Stimulated activated CD8-positive, alpha-beta memory T cell treated with anti-CD3 and anti-CD28 coated beads, Interleukin-7, amount 100 ng/mL, for 4 hours (primary cell): ENCODE measurements around the gene HOXA13.

Experiments
- DNase-seq, 2 donors: peaks; one replicate each; pipeline ENCODE4 v3.0.0-alpha.2; 2020; ENCODE audit warnings: low read depth in 2 of 2

The HOXA13 gene

DNA sequence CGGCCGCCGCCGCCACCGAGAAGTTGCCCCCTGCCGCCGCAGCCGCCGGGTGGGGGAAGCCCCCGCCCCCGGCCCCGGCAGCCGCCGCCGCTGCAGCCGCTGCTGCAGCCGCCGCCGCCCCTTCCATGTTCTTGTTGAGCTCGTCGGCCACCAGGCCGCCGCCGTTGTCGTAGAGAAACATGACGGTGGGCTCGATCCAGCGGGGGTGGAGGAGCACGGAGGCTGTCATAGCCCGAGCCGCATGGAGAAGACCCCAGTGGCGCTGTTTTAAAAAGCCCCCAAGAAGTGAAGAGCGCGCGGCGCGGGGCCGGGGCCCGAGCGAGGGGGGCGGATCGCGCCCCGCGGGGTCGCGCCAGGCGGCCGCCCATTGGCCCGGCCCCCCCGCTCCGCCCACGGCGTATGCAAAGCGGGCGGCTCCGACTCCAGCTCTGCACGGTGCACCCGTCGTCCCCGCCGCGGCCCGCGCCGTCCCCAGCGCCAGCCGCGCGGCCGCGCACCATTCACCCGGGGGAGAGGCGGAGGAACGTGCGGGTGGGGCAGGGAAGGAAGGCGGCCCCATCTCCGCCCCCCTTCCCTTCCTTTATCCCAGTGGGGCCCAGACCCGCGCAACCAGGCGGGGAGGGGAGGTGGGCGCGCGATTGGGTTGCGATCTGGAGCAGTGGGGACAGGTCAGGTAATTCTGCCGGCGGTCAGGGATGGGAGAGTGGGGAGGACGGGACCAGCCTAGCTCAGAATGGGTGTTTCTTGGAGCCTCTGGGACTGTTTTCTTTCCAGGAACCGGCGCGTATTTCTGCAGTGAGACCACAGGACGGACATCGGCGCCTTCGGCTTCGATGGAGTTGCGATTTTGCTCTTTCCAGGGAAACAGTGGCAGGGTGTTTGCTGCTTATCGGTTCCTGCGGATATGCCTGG lies at the start of gene HOXA13:
Gene HOXA13, minus strand, starts transcription at position 243 of the 912 bp plus-strand sequence. Its CDS starts 14 bp downstream, at position 229.
- peak in 1 of 2 donors; percentile 33 for DNase-seq

DNA sequence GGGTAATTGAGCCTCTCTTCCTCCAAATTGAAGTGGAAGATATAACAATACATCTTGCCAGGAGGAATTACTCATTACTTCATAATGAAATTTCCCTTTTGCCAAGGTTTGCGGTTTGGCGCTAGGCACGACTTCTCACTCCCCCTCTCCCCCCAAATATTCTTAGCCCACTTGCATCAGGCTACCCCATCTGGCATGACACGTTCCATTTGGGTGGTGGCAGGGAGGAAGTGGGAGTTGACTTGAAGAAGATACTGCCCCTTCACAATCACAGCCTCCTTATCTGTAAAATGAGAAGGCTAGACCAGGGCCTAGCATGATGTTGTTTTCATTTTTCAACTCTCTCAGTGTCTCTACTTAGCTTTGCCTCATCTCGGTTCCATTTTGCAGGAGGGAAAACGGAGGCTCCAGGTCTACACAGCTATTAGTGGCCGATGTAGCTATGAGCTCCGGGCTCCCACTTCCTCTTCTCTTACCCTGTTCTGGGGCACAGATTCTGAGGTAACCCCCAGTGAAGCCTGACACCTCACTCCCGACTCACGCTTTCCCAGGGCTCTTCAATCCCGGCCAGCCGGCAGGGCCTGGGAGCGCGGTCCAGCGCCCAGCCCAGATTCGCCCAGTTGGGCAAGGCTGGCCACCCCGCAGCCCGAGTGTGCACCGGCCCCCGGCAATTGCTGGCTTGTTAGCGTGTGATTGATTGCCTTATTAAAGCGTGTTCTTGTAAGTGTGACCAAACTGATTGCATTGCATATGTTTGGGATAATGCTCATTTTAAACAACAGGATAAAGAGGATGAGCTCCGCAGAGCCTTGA lies 49.2 kb upstream of the HOXA13 start:
- DNase-seq: no peak

DNA sequence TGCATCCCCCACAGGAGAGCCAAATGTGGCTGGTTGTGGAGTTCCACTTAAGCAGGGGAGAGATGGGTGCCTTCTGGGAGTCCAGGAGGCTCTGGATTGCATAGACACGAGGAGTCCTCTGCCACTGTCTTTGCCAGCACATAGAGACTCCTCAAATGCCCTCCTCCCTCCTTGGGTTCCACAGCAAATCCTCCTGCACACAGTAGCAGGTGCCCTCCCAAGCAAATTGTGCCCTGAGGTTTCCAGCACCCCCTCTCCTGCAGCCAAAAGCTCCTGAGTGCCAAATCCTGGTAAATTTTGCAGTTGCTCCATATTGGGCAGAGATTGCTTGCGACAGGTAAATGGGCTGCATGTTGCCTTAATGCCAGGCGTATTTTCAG lies 48.5 kb upstream of the HOXA13 start:
- DNase-seq: no peak

DNA sequence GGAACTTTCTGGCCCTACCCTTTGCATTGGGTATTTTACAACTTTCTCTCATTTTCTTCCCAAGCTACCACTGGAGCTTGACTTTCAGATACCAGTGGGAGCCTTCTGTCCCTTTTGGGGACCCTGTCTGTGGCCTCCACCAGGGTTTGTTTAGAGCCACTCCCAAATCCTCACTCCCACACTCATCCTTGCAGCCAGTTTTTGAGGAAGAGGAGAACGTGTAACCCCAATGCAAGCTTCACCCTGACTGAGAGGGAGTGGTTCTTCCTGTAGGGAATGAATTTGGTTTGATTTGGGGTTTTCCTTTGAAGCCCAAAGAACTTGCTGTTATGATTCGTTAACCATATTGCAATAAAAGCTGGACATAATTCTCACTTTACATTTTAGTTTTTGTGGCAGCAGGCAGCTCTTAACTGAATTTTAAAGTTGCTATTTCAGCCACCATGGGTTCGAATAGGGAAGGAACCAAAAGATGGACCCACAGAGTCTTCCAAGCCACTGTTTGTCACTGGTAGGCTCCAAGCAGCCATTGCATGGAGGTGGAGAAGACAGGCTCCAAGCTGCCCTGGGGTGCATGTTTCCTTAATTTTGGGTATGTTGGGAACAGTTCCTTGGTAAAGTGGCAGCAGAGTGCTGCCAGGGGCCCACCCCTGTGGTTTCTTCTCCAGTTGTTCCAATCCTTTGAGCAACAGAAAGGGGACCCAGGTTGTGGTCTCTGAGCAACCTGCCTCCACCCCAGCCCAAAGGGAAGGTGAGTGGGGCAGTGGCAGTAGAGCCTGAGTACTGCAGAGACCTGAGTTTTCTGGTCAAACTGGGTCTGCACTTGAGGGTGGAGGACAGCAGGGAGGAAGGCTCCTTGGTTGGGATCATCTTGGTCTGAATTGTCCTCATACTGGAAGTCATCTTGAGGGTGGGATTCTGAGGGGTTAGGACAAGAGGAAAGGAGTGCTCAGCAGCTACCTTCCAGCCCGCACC lies 47.8 kb upstream of the HOXA13 start:
- DNase-seq: no peak

DNA sequence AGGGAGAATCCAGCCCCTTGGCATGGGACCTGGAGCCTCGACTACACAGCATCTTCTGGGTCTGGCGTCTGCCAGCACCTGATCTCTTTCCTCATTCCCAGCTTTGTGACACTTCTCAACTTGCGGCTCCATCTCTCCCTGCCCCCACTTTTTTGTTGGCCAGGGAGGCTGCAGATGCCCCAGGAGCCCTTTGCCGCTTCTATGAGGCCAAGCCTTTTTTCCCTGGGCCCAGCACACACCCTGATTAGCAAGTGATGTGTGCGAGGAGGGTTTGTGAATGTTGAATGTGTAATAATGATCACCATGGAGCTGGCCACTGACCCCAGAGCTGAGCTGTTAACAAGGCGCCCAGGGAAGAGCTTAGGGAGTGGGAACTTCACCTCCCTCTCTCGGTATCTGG lies 47.1 kb upstream of the HOXA13 start:
- no peak for DNase-seq

DNA sequence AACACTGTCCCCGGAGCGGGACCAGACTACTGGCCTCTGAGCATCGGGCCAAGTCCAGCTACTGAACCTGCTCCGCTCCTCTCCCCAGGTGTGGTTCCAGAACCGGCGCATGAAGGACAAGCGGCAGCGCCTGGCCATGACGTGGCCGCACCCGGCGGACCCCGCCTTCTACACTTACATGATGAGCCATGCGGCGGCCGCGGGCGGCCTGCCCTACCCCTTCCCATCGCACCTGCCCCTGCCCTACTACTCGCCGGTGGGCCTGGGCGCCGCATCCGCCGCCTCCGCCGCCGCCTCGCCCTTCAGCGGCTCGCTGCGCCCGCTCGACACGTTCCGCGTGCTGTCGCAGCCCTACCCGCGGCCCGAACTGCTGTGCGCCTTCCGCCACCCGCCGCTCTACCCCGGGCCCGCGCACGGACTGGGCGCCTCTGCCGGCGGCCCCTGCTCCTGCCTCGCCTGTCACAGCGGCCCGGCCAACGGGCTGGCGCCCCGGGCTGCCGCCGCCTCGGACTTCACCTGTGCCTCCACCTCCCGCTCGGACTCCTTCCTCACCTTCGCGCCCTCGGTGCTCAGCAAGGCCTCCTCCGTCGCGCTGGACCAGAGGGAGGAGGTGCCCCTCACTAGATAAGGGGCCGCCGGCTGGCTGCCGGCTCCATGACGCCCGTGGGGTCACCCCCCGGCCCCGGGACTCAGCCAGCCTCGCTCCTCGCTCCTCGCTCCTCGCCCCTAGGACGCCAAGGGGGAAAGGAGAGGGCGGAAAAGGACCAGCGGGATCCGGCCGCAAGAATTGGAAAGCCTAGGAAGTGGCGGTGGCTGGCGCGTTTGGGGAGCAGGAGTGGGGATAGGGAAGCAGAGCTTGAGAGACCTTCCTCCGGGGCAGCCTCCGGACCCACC lies 46.2 kb upstream of the HOXA13 start:
- no peak for DNase-seq

DNA sequence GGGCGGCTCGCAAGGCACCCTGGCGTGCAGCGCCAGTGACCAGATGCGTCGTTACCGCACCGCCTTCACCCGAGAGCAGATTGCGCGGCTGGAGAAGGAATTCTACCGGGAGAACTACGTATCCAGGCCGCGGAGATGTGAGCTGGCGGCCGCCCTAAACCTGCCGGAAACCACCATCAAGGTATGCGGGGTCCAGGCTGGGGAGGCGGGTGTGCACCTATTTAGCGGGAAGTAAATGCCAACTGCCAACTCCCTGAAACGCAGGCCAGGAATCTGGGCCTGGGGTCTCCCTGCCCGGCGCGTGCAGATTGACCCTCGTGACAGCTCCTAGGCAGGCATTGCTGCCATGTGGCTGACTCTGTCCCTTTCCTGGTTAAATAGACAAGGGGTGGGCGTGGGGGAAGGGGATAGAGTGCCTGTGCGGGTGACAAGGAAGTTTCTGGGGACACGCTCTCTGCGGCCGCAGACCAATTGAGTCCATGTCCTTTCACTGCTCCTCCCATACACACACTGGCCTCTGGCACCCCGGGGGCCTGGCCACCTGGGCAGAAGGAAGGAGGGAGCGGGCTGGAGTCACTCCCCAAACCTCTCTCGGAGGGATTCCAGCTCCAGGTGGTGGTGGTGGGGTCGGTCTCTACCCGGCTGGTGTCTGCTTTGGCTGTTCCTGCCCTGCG lies 45.4 kb upstream of the HOXA13 start:
- no peak for DNase-seq

DNA sequence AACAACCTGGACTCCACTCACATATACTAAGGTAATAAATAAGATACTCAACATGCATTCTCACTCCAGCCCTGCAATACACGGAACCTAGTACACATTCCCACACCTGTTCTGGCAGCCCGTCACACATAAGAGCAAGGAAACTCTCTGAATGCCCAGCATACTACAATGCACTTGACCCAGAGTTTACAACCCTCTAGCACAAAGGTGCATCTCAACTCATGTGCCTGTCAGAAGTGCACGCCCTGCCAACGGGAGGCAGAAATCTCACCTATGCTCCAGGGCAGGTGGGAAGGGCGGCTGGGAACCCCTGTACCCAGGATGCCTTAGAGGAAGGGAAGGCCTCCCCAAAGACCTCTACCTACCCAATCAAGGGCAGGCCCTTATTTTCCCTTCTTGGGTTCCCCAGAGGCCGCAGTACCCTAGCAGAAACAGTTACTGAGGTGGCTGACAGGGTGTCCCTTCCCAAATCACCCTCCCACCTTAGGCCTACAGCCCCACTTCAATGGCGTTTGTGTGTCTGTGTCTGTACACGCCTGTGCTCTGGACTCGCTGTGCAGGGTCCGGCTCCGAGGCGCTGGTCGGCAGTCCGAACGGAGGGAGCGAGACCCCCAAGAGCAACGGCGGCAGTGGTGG lies 44.7 kb upstream of the HOXA13 start:
- DNase-seq: no peak

DNA sequence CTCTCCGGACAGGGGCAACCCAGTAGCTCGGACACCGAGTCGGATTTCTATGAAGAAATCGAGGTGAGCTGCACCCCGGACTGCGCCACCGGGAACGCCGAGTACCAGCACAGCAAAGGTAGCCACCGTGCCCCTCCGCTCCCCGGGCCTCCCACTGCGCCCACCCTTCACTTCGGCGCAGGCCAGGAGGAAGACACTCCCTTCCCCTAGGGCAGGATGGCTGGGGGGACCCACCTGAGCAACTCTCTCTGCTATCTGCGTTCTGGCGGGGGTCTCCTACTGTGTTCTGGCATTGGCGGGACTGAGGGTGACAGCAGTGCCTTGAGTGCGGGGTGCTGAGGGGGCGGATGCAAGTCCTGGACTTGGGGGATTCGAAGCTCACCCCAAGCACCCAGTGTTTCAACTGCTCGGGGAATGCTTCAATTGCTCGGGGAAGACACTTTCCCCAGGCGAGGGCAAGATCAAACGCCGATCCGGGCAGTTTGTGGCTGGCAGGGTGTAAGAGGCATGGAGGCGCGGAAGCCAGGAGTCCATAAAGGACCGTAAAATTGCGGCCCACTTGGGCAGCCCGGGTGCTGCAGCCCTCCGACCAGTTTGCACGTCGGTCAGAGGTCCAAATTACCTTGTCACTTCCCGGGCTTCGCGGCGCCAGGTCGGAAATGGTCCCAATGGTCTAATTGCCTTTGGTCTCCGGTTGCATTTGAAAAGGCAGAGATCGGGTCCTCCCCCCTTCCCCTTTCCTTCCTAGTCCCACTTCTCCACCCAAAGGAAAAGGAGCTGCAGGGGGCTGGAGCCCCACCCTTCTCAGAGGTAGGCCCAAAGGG lies 43.7 kb upstream of the HOXA13 start:
- no peak for DNase-seq

DNA sequence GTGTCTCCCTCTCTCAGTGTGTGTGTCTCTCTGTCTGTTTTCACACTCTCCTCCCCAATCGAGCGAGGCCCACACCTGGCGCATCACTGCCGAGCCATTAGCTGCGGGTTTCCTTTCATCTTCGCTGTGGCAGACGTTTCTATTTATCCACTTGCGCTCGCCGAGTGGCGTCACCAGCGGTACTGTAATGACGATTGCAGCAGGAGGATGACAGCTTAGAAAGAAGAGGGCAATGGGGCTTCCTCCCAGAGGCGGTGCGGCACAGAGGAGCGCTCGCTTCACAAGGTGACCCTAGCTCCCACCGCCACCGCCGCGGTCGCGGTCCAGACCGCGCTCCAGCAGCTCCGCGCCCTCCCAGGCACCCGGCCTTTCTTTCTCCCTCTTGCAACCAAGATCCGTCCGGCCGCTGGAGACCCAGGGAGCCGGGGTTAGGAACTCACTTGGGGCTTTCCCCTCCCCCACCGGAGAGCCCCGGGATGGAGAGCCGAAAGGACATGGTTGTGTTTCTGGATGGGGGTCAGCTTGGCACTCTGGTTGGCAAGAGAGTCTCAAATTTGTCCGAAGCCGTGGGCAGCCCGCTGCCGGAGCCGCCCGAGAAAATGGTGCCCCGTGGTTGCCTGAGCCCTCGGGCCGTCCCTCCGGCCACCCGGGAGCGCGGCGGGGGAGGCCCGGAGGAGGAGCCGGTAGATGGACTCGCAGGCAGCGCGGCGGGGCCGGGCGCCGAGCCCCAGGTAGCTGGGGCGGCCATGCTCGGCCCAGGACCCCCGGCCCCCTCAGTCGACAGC lies 42.9 kb upstream of the HOXA13 start, which contains the start of gene EVX1:
Gene EVX1, plus strand, starts transcription at position 248 of the 785 bp plus-strand sequence. Its CDS starts 229 bp downstream, at position 477.
- no peak for DNase-seq

DNA sequence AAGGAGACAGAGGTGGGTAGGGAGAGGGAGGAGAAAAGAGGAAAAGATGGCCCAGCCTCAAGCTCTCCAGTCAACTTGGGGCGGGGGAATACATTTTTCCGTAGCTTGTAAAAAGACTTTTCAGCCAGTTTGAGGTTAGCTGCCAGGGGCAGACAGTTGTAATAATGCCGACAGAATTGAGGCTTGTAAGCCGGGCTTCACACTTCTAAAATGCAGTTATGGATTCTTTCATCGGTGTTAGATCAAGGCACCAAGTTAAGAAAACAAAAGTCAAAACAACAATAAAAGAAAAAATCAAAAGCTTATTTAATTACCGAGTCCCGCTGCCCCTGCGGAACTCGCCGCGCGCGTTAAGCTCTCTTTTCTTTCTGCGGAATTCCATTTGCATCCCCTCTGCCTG lies 42.3 kb upstream of the HOXA13 start:
- no peak for DNase-seq

DNA sequence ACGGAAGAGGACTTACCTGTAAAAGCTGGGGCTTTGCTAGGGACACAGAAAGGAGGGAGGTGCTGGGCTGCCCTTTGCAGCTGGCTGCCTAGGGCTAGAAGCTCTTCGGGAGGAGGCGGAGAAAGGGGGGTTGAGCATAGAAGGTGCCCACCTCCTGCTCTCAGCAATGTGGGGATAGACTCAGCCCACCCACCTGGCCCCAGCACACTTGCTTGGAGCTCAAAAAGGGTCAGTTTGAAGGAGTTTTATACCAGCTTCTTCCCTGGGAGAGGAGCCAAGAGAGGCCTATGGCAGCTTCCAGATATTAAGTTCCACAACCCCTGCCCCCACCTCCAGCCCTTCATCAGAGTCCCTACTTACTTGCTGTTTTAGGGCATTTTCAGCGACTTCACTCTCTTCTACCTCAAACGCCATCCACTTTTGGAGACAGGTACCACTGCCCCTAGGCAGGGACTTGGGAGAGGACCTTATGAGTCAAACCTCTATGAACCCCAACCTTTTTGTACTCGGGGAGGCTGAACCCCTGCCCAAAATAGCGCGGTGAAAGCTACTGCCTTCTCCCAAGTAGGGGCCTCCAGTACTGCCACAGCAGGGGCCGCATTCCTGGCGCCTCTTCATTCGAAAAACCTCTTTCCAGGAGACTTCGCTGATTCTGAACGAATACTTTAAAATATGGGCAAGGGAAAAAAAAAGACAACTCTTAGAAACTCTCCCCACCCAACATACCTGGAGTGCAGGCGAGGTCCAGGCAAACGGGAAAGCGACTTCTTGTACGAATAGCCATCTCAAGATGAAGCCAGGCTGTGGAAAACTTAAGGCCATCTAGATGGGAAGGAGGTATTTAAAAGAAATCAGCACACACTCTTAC lies 41.5 kb upstream of the HOXA13 start:
- DNase-seq: no peak

DNA sequence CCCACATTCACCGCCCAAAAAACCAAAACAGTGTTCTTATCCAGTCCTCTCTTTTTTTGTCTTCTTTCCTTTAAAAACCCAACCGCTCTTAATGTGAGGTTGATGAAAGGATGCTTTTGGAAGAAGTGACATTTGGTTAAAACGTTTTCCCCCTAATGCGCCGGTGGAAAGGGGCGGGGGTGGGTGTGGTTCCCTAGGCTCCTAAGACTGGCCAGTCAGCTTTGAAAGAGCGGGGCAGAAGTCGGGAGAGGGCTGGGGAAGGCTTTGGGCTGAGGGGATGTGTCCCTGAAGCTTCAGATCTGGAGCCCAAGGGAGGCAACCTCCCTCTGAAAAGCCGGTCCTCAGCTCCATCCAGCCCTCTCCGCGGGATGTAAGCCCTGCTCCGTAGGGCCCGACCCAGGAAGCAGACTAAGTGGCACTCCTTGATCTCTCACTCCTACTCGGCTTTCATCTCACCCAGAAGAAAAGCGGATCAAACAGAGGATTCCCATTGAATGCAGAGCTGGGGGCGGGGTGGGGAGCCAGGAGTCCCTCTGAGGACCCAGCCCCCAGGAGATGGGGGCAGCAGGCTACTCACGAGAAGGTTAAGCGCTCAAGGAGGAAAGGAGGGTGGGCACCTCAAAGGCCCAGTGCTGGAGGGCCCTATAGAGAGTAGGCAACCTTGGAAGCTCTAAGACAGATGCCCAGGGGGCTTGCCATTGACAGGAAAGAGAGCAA lies 40.3 kb upstream of the HOXA13 start:
- DNase-seq: no peak

DNA sequence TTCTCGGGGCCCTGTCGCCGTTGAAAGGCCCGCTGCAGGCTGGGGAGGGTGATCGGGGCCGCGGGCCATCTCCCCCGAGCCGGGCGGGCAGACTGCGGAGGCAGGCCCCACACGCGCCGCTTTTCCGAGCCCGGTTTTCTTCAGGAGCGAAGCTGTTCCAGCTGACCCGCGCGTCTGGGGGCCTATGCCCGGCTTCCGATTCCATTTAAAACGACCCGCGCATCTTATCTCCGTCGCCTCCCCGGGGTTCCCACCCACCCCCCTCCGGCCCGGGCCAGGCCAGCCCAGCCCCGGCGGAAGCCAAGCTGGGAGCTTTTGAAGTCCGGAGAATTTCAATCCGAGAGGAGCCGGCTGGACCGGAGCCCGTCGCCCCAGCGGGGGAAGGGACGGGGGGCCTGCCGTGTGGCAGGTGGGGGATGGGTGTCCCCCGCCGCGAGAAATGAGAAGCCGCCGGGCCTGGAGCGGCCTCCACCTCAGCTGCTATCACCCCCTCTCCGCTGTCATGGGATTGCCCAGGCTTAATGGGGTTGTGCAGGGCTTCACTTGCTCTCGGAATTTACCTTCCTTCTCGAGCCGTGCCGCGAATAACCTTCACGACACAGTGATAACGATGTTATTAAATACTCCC lies 39.6 kb upstream of the HOXA13 start:
- no peak for DNase-seq

DNA sequence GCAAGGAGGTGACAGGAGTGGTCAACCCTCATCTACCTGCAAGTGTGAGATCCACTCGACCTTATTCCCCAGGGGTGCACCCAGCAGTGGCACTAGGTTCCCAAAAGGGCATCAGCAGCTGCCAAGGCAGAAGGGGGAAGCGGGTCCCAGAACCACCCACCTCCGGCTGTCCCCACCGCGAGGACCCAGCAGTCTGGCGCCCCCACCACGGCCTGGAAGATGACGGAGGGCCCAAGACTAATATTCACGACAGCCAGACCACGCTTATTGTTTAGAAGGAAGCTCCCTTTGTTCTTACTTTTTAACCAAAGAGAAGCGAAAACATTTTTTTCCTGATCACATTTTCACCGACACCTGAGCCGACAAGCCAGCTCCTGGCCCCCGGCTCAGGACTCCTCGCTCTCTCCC lies 39.1 kb upstream of the HOXA13 start:
- DNase-seq: no peak
